GM12801 (cell line): Measurements from ENCODE around the gene USH2A.

ENCODE experiments used
- TF ChIP-seq, protein P1 (sequence below): IDR thresholded peaks from one replicate; pipeline ENCODE4 v1.5.1; 2011; ENCODE audit warnings: control low read depth; ENCODE audit not compliant: insufficient read length; ENCODE audit errors: extremely low read depth

The USH2A gene

GRCh38 chr1:216314379-216315095 is 108.7 kb downstream of the USH2A start:
- TF ChIP-seq, protein P1, sequence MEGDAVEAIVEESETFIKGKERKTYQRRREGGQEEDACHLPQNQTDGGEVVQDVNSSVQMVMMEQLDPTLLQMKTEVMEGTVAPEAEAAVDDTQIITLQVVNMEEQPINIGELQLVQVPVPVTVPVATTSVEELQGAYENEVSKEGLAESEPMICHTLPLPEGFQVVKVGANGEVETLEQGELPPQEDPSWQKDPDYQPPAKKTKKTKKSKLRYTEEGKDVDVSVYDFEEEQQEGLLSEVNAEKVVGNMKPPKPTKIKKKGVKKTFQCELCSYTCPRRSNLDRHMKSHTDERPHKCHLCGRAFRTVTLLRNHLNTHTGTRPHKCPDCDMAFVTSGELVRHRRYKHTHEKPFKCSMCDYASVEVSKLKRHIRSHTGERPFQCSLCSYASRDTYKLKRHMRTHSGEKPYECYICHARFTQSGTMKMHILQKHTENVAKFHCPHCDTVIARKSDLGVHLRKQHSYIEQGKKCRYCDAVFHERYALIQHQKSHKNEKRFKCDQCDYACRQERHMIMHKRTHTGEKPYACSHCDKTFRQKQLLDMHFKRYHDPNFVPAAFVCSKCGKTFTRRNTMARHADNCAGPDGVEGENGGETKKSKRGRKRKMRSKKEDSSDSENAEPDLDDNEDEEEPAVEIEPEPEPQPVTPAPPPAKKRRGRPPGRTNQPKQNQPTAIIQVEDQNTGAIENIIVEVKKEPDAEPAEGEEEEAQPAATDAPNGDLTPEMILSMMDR: no peak

DNA sequence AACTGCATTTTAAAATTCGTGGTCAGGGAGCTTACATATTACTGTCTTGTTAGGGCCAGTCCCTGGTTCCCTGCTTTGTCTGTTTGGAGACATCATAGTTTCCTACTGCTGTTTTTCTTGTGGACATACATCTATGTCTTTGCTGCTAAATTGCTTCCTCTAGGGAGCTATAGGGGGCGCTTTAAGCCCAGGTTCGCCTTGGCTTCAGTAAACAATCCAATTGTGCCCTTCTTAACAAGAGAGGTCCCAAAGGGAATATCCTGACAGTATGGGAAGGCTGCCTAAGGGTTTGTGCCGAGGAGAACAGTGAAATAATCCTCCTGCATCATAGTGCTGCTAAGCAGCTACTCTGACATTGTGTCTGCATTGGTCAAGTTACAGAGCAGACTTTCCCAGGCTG is 112.5 kb downstream of the USH2A start:
- TF ChIP-seq, protein P1: no peak

DNA sequence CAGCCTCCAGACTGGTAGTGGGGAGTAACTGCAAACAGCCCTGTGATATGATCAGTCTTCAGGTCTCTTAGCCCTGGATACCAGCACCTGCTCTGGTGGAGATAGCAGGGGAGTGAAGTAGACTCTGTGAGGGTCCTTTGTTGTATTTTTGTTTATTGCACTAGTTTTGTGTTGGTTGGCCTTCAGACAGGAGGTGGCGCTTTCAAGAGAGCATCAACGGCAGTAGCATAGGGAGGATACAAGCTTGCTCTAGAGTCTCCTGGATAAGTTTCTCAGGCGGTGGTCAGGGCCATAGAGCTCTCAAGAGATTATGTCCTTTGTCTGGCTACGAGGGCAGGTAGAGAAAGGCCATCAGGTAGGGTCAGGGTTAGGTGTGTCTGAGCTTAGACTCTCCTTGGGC is 116.4 kb downstream of the USH2A start:
- TF ChIP-seq, protein P1: no peak

GRCh38 chr1:216303690-216304089 is 119.6 kb downstream of the USH2A start:
- TF ChIP-seq, protein P1: no peak

GRCh38 chr1:216293683-216294082 is 129.6 kb downstream of the USH2A start:
- TF ChIP-seq, protein P1: no peak

- TF ChIP-seq, protein P1: no peak
Measured at GRCh38 chr1:216290074-216290473, 133.2 kb downstream of the USH2A start.

- TF ChIP-seq, protein P1: no peak
Measured at GRCh38 chr1:216285052-216285451, 138.2 kb downstream of the USH2A start.
